PC-9 (cell line): ENCODE data around the gene PLCD3. TPM values are rescaled to one million over a fixed set of nuclear protein-coding genes. Genes with fewer than 3 reads are reported as not detected.

Experiments
- BruUV-seq: library from RNA; stranded (reverse); fragments of 400-500 nt; replicated peaks from 2 replicates; lab custom pipeline; 2021; lab: Mats Ljungman, UMichigan
- CTCF ChIA-PET: fragments of 300-600 bp; sonication (Branson Sonifier 250); formaldehyde crosslinking; loops from one replicate; lab custom pipeline; 2022; ENCODE audit warnings: antibody characterized with exemption; lab: Charles Lee
- POLR2A ChIA-PET: fragments of 300-600 bp; sonication (Branson Sonifier 250); formaldehyde crosslinking; loops from one replicate; lab custom pipeline; 2022; ENCODE audit warnings: antibody characterized with exemption; ENCODE audit not compliant: unreplicated experiment; lab: Charles Lee
- DNase-seq, 2 experiments: peaks; one replicate each; pipeline versions ENCODE4 v3.0.0 to v3.0.0-alpha.2; 2015 to 2022; ENCODE audit warnings: mixed read lengths in 1 of 2
- H2AFZ ChIP-seq: fragments of 200-600 bp; sonication (generic); 2 replicates; pipeline ENCODE4 v1.8.1; 2017; ENCODE audit warnings: antibody characterized with exemption
- H3F3A ChIP-seq: fragments of 200-600 bp; sonication (generic); 2 replicates; pipeline ENCODE4 v1.8.1; 2017; ENCODE audit warnings: antibody characterized with exemption, mild to moderate bottlenecking, low read depth; ENCODE audit not compliant: insufficient read depth
- H3K27ac ChIP-seq: fragments of 200-600 bp; sonication (generic); 2 replicates; pipeline ENCODE4 v1.6.1; 2016; ENCODE audit warnings: mixed run types
- H3K27me3 ChIP-seq: fragments of 200-600 bp; sonication (generic); 2 replicates; pipeline ENCODE4 v1.6.1; 2016; ENCODE audit warnings: low read depth, mixed run types; ENCODE audit not compliant: insufficient read depth
- H3K36me3 ChIP-seq: fragments of 200-600 bp; sonication (generic); 2 replicates; pipeline ENCODE4 v1.6.1; 2016; ENCODE audit warnings: low read depth, mixed run types
- H3K4me1 ChIP-seq: fragments of 200-600 bp; sonication (generic); replicated peaks from 2 replicates; pipeline ENCODE4 v1.6.1; 2016; ENCODE audit warnings: mixed run types; ENCODE audit not compliant: insufficient read depth
- H3K4me2 ChIP-seq: fragments of 200-600 bp; sonication (generic); 2 replicates; pipeline ENCODE4 v1.6.1; 2017; ENCODE audit warnings: mixed run types
- H3K4me3 ChIP-seq: fragments of 200-600 bp; sonication (generic); 2 replicates; pipeline ENCODE4 v1.6.1; 2016; ENCODE audit warnings: mixed run types
- H3K79me2 ChIP-seq: fragments of 200-600 bp; sonication (generic); 2 replicates; pipeline ENCODE4 v1.6.1; 2017; ENCODE audit warnings: low read depth, mixed run types
- H3K9me2 ChIP-seq: fragments of 200-600 bp; sonication (generic); 2 replicates; pipeline ENCODE4 v1.8.1; 2017; ENCODE audit warnings: mild to moderate bottlenecking; ENCODE audit not compliant: insufficient read depth
- H3K9me3 ChIP-seq: fragments of 200-600 bp; sonication (generic); 2 replicates; pipeline ENCODE4 v1.8.1; 2016; ENCODE audit warnings: low read depth; ENCODE audit not compliant: insufficient read depth
- H4K20me1 ChIP-seq: fragments of 200-600 bp; sonication (generic); 2 replicates; pipeline ENCODE4 v1.8.1; 2017; ENCODE audit not compliant: insufficient read depth
- EZH2 ChIP-seq: fragments of 200-600 bp; sonication (generic); IDR thresholded peaks from 2 replicates; pipeline ENCODE4 v1.8.0; 2017; ENCODE audit warnings: antibody characterized with exemption, low read depth
- intact Hi-C: fragments of 100-400 bp; cut with micrococcal nuclease; formaldehyde crosslinking; loops from one replicate; pipeline ENCODE4 v1.10.0; 2022; ENCODE audit not compliant: unreplicated experiment
- total RNA-seq: library from RNA; stranded (reverse); gene quantifications from 2 replicates; pipeline ENCODE4 v1.2.3, GENCODE V29; 2021
- TF ChIP-seq, protein P1 (sequence below): fragments of 200-600 bp; sonication (generic); conservative IDR thresholded peaks from 2 replicates; pipeline ENCODE4 v1.6.1; 2017; ENCODE audit warnings: mixed run types, antibody characterized with exemption, mild to moderate bottlenecking, moderate library complexity

The PLCD3 gene
- total RNA-seq, 1 experiment from 2014 or later: 92.4 TPM

DNA sequence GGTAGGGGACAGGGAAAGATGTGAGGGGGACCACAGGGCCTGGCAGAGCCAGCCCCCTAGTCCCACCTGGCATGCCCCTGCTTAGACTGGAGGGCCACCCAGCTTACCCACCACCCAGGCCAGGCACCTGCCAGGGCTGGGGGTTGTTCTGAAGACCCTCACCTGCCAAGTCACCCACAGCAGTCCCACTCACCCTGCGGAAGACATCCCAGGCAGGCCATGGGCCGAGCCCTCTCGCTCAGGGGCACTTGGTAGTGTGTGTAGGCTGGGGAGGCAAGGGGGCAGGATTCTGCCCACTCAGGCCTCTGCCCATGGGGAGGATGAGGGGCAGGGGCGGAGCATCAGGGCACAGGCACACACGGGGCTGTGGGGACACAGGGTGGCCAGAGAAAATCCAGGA is 4.0 kb downstream of the PLCD3 start:
- H3K27ac ChIP-seq: no peak overlapping the region
- TF ChIP-seq, protein P1, sequence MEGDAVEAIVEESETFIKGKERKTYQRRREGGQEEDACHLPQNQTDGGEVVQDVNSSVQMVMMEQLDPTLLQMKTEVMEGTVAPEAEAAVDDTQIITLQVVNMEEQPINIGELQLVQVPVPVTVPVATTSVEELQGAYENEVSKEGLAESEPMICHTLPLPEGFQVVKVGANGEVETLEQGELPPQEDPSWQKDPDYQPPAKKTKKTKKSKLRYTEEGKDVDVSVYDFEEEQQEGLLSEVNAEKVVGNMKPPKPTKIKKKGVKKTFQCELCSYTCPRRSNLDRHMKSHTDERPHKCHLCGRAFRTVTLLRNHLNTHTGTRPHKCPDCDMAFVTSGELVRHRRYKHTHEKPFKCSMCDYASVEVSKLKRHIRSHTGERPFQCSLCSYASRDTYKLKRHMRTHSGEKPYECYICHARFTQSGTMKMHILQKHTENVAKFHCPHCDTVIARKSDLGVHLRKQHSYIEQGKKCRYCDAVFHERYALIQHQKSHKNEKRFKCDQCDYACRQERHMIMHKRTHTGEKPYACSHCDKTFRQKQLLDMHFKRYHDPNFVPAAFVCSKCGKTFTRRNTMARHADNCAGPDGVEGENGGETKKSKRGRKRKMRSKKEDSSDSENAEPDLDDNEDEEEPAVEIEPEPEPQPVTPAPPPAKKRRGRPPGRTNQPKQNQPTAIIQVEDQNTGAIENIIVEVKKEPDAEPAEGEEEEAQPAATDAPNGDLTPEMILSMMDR: no peak
- no peak for TF ChIP-seq EZH2
- peak overlapping the region; percentile 26; the same call in 1 of the 2 replicates for H3K4me2 ChIP-seq
- H4K20me1 ChIP-seq: no peaks in the 10 kb centered on the region
- no peaks in the 10 kb centered on the region for H3K27me3 ChIP-seq
- H3K9me3 ChIP-seq: no peaks in the 10 kb centered on the region
- no peak overlapping the region for H3K4me3 ChIP-seq
- CTCF ChIA-PET: no interaction called here
- H3F3A ChIP-seq: peaks cover 57% of the 10 kb centered on the region
- H3K79me2 ChIP-seq: peaks cover 39% of the 10 kb centered on the region
- no peaks in the 10 kb centered on the region for H3K36me3 ChIP-seq
- POLR2A ChIA-PET: interaction anchor here (0.6 kb wide), 1 partner anchor 35 kb away, joined by 4 read pairs; no protein-coding TSS in a partner anchor
- H3K4me1 ChIP-seq: peaks cover 73% of the 10 kb centered on the region
- no peak overlapping the region for H2AFZ ChIP-seq
- intact Hi-C loops: no loop called here
- no TSS peak for BruUV-seq
- H3K9me2 ChIP-seq: no peaks in the 10 kb centered on the region
- no peak for DNase-seq

DNA sequence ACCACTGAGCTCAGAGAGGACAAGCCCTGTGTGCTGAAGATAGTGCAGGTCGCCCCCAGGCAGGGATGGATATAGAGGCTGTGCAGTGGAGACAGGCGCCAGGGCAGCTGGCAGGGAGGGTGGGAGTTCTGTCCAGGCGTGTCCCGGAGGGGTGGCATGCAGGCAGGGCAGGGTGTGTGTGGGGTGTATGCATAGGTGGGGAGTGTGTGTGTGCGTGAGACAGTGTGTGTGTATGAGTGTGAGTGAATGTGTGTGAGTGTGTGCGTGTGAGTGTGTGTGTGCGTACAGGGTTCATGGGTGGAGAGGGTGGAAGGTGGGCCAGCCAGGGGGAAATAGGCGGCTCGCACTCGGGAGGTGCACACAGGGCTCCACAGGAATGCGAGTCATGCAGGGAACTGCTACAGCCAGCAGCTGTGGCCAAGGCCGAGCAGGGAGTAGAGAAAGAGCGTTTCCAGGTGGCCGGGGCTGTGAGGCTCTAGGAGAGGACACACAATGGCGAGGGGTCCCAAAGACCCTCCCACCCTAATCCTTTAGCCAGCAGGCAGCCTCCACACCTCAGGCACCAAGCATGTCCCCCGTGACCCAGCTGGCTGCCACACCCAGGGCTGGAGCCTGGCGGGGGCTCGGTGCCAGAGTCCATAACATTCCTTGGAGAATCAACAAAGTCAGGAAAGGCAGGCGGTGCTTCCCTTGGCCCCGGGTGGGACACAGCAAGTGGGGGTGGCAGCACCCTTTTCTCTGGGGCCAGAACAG is 4.6 kb downstream of the PLCD3 start:
- H3K36me3 ChIP-seq: no peaks in the 10 kb centered on the region
- no peaks in the 10 kb centered on the region for H3K9me3 ChIP-seq
- H3K4me2 ChIP-seq: peak overlapping the region; percentile 26; the same call in 1 of the 2 replicates
- H3K27ac ChIP-seq: no peak overlapping the region
- H3K79me2 ChIP-seq: peaks cover 41% of the 10 kb centered on the region
- ChIA-PET POLR2A (interaction anchor here (0.6 kb wide), 1 partner anchor 35 kb away, joined by 4 read pairs; no protein-coding TSS in a partner anchor), CTCF (interaction anchor here (0.5 to 0.6 kb wide), 3 partner anchors 72 to 1426 kb away, joined by 3 to 5 read pairs (median 4); no protein-coding TSS in a partner anchor)
- TF ChIP-seq, protein P1: no peak
- TF ChIP-seq EZH2: no peak
- BruUV-seq: no TSS peak
- H3K9me2 ChIP-seq: no peaks in the 10 kb centered on the region
- H3K27me3 ChIP-seq: no peaks in the 10 kb centered on the region
- peaks cover 60% of the 10 kb centered on the region for H3F3A ChIP-seq
- H2AFZ ChIP-seq: no peak overlapping the region
- H3K4me1 ChIP-seq: peaks cover 79% of the 10 kb centered on the region
- intact Hi-C loops: no loop called here
- H3K4me3 ChIP-seq: no peak overlapping the region
- DNase-seq: peak in 1 of 2 experiments; percentile 40
- H4K20me1 ChIP-seq: no peaks in the 10 kb centered on the region

DNA sequence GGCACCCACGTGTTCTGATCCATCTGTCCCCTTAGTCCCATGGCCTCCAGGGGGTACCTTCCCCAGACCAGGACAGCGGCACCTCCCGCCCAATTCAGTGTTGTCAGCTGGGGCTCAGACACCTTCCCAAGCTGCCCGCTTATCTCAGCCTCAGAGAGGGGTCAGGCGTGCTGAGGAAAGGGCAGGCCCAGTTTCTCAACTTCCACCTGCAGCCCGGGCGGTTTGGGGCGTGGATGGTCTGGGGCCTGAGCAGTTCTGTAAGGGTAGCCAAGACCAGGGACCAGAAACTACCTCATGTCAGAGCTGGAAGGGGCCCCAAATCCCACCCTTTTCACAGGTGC is 5.1 kb downstream of the PLCD3 start:
- DNase-seq: no peak
- peaks cover 84% of the 10 kb centered on the region for H3K4me1 ChIP-seq
- CTCF ChIA-PET: interaction anchor here (0.5 to 0.6 kb wide), 3 partner anchors 71 to 1426 kb away, joined by 3 to 5 read pairs (median 4); no protein-coding TSS in a partner anchor
- H3F3A ChIP-seq: peaks cover 61% of the 10 kb centered on the region
- POLR2A ChIA-PET: no interaction called here
- no peaks in the 10 kb centered on the region for H3K9me2 ChIP-seq
- H4K20me1 ChIP-seq: no peaks in the 10 kb centered on the region
- peaks cover 41% of the 10 kb centered on the region for H3K79me2 ChIP-seq
- H2AFZ ChIP-seq: no peak overlapping the region
- TF ChIP-seq, protein P1: no peak
- no peak for TF ChIP-seq EZH2
- H3K27ac ChIP-seq: no peak overlapping the region
- no TSS peak for BruUV-seq
- intact Hi-C loops: no loop called here
- H3K9me3 ChIP-seq: no peaks in the 10 kb centered on the region
- no peak overlapping the region for H3K4me3 ChIP-seq
- H3K36me3 ChIP-seq: no peaks in the 10 kb centered on the region
- 0 out of 2 replicates have a peak overlapping the region, but pooled peaks have one; percentile 26 for H3K4me2 ChIP-seq
- H3K27me3 ChIP-seq: no peaks in the 10 kb centered on the region
